Keratinocyte (primary cell): ENCODE data around the gene NPIPB4. TPM values are rescaled to one million over a fixed set of nuclear protein-coding genes. Genes with fewer than 3 reads are reported as not detected.
"Not testable (repeated sequence)": the region's sequence is repeated elsewhere in the genome, so short reads cannot be mapped to it uniquely, and the experiment has no call there.

ENCODE experiments used
- DNase-seq: peaks from one replicate; pipeline ENCODE4 v3.0.0-alpha.2; 2011; ENCODE audit warnings: low read depth, missing footprints, low spot score
- FAIRE-seq: peaks from 2 replicates; lab custom pipeline; 2011; peaks lifted over from hg19 to GRCh38; lab: Jason Lieb, UNC
- H2AFZ ChIP-seq: 2 replicates; pipeline ENCODE4 v1.6.0; 2012; ENCODE audit warnings: low read length, control low read depth, inconsistent platforms; ENCODE audit not compliant: control insufficient read depth
- H3K27ac ChIP-seq: 2 replicates; pipeline ENCODE4 v1.5.1; 2011; ENCODE audit warnings: low read length; ENCODE audit not compliant: control insufficient read depth, insufficient read depth
- H3K27me3 ChIP-seq: 3 replicates; pipeline ENCODE4 v1.6.0; 2011; ENCODE audit warnings: low read length; ENCODE audit not compliant: control insufficient read depth, insufficient read depth; ENCODE audit errors: extremely low read depth
- H3K36me3 ChIP-seq, 2 experiments: 2 replicates in 1 of 2; 3 replicates in 1 of 2; pipeline ENCODE4 v1.5.1; 2011; ENCODE audit warnings: low read length in 2 of 2, mild to moderate bottlenecking in 1 of 2; ENCODE audit not compliant: control insufficient read depth in 2 of 2, insufficient read depth in 2 of 2; ENCODE audit errors: extremely low read depth in 1 of 2
- H3K4me1 ChIP-seq: 3 replicates; pipeline ENCODE4 v1.5.1; 2011; ENCODE audit warnings: low read length; ENCODE audit not compliant: control insufficient read depth, insufficient read depth; ENCODE audit errors: extremely low read depth
- H3K4me2 ChIP-seq: 3 replicates; pipeline ENCODE4 v1.6.0; 2011; ENCODE audit warnings: low read depth, low read length; ENCODE audit not compliant: control insufficient read depth, insufficient read depth; ENCODE audit errors: extremely low read depth
- H3K4me3 ChIP-seq, 3 experiments: fragments of 200-600 bp in 1 of 3; sonication (generic) in 1 of 3; 2 replicates in 2 of 3; 3 replicates in 1 of 3; pipeline ENCODE4 v1.5.1; 2011 to 2016; ENCODE audit warnings: low read length in 3 of 3, mild to moderate bottlenecking in 3 of 3, control low read depth in 2 of 3, inconsistent platforms in 1 of 3, low read depth in 1 of 3, mixed read lengths in 1 of 3, mixed run types in 1 of 3, moderate library complexity in 1 of 3; ENCODE audit not compliant: control insufficient read depth in 2 of 3, insufficient read depth in 2 of 3; ENCODE audit errors: extremely low read depth in 1 of 3
- H3K79me2 ChIP-seq: 2 replicates; pipeline ENCODE4 v1.6.0; 2012; ENCODE audit warnings: low read length; ENCODE audit not compliant: control insufficient read depth, insufficient read depth
- H3K9ac ChIP-seq: 3 replicates; pipeline ENCODE4 v1.6.0; 2011; ENCODE audit warnings: low read length; ENCODE audit not compliant: control insufficient read depth, insufficient read depth; ENCODE audit errors: extremely low read depth
- H3K9me1 ChIP-seq: 3 replicates; pipeline ENCODE4 v1.6.0; 2011; ENCODE audit warnings: low read length; ENCODE audit not compliant: control insufficient read depth, insufficient read depth; ENCODE audit errors: extremely low read depth
- H3K9me3 ChIP-seq: 2 replicates; pipeline ENCODE4 v1.5.1; 2012; ENCODE audit warnings: low read depth, low read length; ENCODE audit not compliant: control insufficient read depth
- H4K20me1 ChIP-seq: 3 replicates; pipeline ENCODE4 v1.6.0; 2011; ENCODE audit warnings: low read length; ENCODE audit not compliant: control insufficient read depth, insufficient read depth; ENCODE audit errors: extremely low read depth
- dilution Hi-C: fragments of 300-500 bp; cut with MboI; formaldehyde crosslinking; loops from one replicate; pipeline ENCODE4 v1.7.0; 2020; ENCODE audit warnings: low sequenced_read_pairs; ENCODE audit not compliant: extremely low pct_ligation_motif_present
- polyA minus RNA-seq, 3 experiments: library from RNA; depleted of rRNA, polyadenylated mRNA; stranded (reverse); fragments of >200 nt; gene quantifications; 1 replicate in 1 of 3; 2 replicates in 1 of 3; 3 replicates in 1 of 3; pipeline ENCODE4 v1.2.3, GENCODE V29; 2011
- polyA plus RNA-seq, 5 experiments: library from polyadenylated mRNA; depleted of rRNA in 3 of 5; stranded (reverse) in 3 of 5; stranded (forward) in 1 of 5; unstranded in 1 of 5; fragments of >200 nt; gene quantifications; 1 replicate in 1 of 5; 2 replicates in 3 of 5; 3 replicates in 1 of 5; pipeline versions ENCODE4 v1.2.1 to v1.2.3, GENCODE V29; 2011 to 2012; ENCODE audit warnings: missing spikeins in 2 of 5, low read depth in 1 of 5, low replicate concordance in 1 of 5

The NPIPB4 gene
- 8.9 to 30.4 TPM (median 17.2 TPM) in 3 replicates for polyA plus RNA-seq
- polyA plus RNA-seq (2011; ENCODE audit: low read depth) = 71.5 TPM
- 6.1 and 6.7 TPM in 2 replicates for polyA plus RNA-seq (2011; cell fraction: cytosol; rRNA removed)
- polyA plus RNA-seq (2011; cell fraction: nucleus; rRNA removed) = 97.8 and 111 TPM in 2 replicates
- polyA plus RNA-seq (2012; ENCODE audit: low replicate concordance) = 17.5 and 54.5 TPM in 2 replicates
- polyA minus RNA-seq = 28.4 to 111 TPM (median 39.3 TPM) in 3 replicates
- 9.6 TPM for polyA minus RNA-seq (2011; cell fraction: cytosol; rRNA and poly(A)+ RNA removed)
- polyA minus RNA-seq (2011; cell fraction: nucleus; rRNA and poly(A)+ RNA removed) = 76.6 and 137 TPM in 2 replicates

GRCh38 chr16:21857656-21858055 is at the start of gene NPIPB4:
Gene NPIPB4 (minus strand): TSS chr16:21857756. CDS start chr16:21857378, 378 bp downstream.
- H3K9ac ChIP-seq, H3K9me1 ChIP-seq, H3K27me3 ChIP-seq, H2AFZ ChIP-seq, H3K4me3 ChIP-seq, H3K4me2 ChIP-seq, H3K27ac ChIP-seq, FAIRE-seq, H3K36me3 ChIP-seq, dilution Hi-C loops, H3K79me2 ChIP-seq, H4K20me1 ChIP-seq, H3K9me3 ChIP-seq, H3K4me1 ChIP-seq, DNase-seq: not testable (repeated sequence)

DNA sequence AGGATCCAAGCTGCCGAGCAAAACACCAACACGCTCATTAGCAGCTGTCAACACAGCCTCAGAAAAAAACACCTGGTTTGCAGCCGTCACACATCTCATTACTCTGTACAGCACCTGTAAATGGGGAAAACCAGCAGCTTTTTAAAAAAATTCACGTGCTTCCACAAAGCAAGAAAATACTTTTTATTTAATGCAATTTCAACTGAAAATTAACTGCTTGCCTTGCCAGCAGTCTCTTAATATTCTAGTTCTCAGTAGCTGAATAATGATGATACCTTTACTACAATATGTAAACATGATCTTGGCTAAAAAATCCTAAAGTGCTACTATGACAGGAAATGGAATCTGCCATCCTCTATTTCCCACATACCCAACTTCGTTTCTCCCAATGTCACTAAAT is 41.4 kb upstream of the NPIPB4 start:
- H3K4me3 ChIP-seq, H2AFZ ChIP-seq, H3K4me1 ChIP-seq, H4K20me1 ChIP-seq, H3K9me3 ChIP-seq, dilution Hi-C loops, H3K79me2 ChIP-seq, H3K4me2 ChIP-seq, H3K9ac ChIP-seq, H3K27ac ChIP-seq, H3K9me1 ChIP-seq, H3K27me3 ChIP-seq, H3K36me3 ChIP-seq, DNase-seq, FAIRE-seq: not testable (repeated sequence)

DNA sequence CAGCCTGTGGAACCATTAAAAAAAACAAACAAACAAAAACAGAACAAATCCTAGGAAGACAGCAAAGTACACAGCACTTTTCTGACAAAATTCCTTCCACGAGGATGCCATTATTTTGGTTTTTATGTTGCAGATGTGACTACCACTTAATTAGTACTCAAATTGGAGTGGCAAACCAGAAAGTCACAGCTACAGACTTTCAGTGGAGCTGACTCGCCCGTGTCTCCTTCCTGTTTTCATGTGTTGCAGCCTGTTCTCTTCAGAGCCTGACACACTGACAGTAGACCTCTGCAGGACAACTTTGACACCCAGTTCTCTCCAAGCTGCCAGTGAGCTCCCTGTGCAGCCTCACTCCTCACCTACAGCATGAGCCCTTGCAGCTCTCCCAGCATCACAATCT is 24.4 kb upstream of the NPIPB4 start:
- H3K4me2 ChIP-seq, DNase-seq, H3K27ac ChIP-seq, H3K36me3 ChIP-seq, H3K9ac ChIP-seq, H3K4me3 ChIP-seq, H3K79me2 ChIP-seq, FAIRE-seq, H3K9me3 ChIP-seq, H4K20me1 ChIP-seq, dilution Hi-C loops, H3K9me1 ChIP-seq, H3K4me1 ChIP-seq, H2AFZ ChIP-seq, H3K27me3 ChIP-seq: not testable (repeated sequence)

- H2AFZ ChIP-seq, H3K4me3 ChIP-seq, H3K9me1 ChIP-seq, H3K27me3 ChIP-seq, H3K27ac ChIP-seq, dilution Hi-C loops, H4K20me1 ChIP-seq, H3K9me3 ChIP-seq, FAIRE-seq, H3K79me2 ChIP-seq, H3K4me2 ChIP-seq, H3K36me3 ChIP-seq, H3K9ac ChIP-seq, DNase-seq, H3K4me1 ChIP-seq: not testable (repeated sequence)
These were observed 20.4 kb downstream of the NPIPB4 start for GRCh38 chr16:21837186-21837585.

DNA sequence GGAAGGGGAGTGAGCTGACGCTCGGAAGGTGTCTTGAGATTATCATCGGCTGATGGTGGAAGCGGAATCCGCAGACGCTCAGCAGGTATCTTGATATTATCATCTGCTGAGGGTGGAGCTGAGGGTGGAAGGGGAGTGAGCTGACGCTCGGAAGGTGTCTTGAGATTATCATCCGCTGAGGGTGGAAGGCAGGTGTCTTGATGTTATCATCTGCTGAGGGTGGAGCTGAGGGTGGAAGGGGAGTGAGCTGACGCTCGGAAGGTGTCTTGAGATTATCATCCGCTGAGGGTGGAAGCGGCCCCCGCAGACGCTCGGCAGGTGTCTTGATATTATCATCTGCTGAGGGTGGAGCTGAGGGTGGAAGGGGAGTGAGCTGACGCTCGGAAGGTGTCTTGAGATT is 21.2 kb downstream of the NPIPB4 start:
- H3K27ac ChIP-seq, H3K9me1 ChIP-seq, H4K20me1 ChIP-seq, H3K27me3 ChIP-seq, H2AFZ ChIP-seq, H3K9ac ChIP-seq, H3K9me3 ChIP-seq, H3K36me3 ChIP-seq, H3K4me3 ChIP-seq, H3K79me2 ChIP-seq, DNase-seq, FAIRE-seq, dilution Hi-C loops, H3K4me1 ChIP-seq, H3K4me2 ChIP-seq: not testable (repeated sequence)
